ENCODE results near the gene AUTS2.
"Not testable (repeated sequence)": the region's sequence is repeated elsewhere in the genome, so short reads cannot be mapped to it uniquely, and the experiment has no call there.

Gene AUTS2

DNA sequence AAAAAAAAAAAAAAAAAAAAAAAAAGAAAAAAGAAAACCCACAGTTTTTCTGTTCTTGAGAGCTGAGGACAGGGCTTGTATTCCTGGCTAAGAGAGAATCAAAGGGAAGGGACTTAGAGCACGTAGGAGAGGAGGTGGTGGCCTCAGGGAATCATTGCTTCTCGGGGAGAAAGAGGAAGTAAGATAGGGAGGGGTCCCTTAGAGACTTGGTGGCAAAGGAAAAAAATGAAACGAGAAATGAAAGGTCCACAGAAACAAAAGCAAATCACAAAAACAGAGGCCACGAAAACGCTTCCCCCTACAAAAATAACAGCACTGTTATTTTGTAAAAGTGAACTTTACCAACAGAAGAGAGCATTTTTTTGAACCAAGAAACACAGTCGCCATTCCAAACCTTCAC lies 1210.6 kb downstream of the AUTS2 start:
- TF ChIP-seq GABPA (IDR thresholded peaks at IDR 0.05; ENCODE audit: low read depth): no peak
- TF ChIP-seq POLR2AphosphoS5 (IDR thresholded peaks at IDR 0.05; ENCODE audit: low read depth): no peak
- TF ChIP-seq, protein P1, sequence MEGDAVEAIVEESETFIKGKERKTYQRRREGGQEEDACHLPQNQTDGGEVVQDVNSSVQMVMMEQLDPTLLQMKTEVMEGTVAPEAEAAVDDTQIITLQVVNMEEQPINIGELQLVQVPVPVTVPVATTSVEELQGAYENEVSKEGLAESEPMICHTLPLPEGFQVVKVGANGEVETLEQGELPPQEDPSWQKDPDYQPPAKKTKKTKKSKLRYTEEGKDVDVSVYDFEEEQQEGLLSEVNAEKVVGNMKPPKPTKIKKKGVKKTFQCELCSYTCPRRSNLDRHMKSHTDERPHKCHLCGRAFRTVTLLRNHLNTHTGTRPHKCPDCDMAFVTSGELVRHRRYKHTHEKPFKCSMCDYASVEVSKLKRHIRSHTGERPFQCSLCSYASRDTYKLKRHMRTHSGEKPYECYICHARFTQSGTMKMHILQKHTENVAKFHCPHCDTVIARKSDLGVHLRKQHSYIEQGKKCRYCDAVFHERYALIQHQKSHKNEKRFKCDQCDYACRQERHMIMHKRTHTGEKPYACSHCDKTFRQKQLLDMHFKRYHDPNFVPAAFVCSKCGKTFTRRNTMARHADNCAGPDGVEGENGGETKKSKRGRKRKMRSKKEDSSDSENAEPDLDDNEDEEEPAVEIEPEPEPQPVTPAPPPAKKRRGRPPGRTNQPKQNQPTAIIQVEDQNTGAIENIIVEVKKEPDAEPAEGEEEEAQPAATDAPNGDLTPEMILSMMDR (IDR thresholded peaks at IDR 0.05; ENCODE audit: insufficient read depth, low read length): no peak
- no peak for TF ChIP-seq SPI1 (IDR thresholded peaks at IDR 0.05; ENCODE audit: borderline replicate concordance, low read depth)
- TF ChIP-seq, protein P2, sequence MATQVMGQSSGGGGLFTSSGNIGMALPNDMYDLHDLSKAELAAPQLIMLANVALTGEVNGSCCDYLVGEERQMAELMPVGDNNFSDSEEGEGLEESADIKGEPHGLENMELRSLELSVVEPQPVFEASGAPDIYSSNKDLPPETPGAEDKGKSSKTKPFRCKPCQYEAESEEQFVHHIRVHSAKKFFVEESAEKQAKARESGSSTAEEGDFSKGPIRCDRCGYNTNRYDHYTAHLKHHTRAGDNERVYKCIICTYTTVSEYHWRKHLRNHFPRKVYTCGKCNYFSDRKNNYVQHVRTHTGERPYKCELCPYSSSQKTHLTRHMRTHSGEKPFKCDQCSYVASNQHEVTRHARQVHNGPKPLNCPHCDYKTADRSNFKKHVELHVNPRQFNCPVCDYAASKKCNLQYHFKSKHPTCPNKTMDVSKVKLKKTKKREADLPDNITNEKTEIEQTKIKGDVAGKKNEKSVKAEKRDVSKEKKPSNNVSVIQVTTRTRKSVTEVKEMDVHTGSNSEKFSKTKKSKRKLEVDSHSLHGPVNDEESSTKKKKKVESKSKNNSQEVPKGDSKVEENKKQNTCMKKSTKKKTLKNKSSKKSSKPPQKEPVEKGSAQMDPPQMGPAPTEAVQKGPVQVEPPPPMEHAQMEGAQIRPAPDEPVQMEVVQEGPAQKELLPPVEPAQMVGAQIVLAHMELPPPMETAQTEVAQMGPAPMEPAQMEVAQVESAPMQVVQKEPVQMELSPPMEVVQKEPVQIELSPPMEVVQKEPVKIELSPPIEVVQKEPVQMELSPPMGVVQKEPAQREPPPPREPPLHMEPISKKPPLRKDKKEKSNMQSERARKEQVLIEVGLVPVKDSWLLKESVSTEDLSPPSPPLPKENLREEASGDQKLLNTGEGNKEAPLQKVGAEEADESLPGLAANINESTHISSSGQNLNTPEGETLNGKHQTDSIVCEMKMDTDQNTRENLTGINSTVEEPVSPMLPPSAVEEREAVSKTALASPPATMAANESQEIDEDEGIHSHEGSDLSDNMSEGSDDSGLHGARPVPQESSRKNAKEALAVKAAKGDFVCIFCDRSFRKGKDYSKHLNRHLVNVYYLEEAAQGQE (IDR thresholded peaks at IDR 0.05; ENCODE audit: insufficient replicate concordance, low read depth): no peak
- H3K27ac ChIP-seq (replicated peaks): no peak overlapping the region
- no peak for DNase-seq (ENCODE audit: low read depth in 1 of 2, low spot score in 1 of 2)
- H3K4me3 ChIP-seq (replicated peaks; ENCODE audit: insufficient read depth, low read length): no peak overlapping the region
- no peaks in the 10 kb centered on the region for H3K27me3 ChIP-seq (ENCODE audit: insufficient read depth, poor library complexity, severe bottlenecking)

DNA sequence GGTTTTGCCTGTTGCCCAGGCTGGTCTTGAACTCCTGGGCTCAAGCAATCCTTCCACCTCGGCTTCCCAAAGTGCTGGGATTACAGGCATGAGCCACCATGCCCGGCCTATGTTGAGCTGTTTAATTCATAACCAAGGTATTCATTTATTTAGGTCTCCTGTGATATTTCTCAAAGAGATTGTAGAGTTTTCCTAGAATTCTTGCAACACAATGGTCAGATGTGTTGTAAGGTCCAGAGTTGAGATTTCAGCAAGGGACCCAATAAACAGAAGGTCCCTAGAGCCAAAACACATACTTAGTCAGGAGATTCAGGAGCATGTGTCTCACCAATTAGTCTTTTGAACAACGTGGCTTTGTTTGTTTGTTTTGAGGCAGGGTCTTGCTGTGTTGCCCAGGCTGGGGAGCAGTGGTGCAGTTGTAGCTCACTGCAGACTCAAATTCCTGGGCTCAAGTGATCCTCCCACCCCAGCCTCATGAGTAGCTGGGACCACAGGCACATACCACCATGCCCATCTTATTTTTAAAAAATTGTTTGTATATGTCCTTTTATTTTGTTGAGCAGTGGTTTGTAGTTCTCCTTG lies 1212.4 kb downstream of the AUTS2 start:
- DNase-seq (ENCODE audit: low read depth in 1 of 2, low spot score in 1 of 2): no peak
- H3K27ac ChIP-seq (replicated peaks): no peak overlapping the region
- no peaks in the 10 kb centered on the region for H3K27me3 ChIP-seq (ENCODE audit: insufficient read depth, poor library complexity, severe bottlenecking)
- no peak overlapping the region for H3K4me3 ChIP-seq (replicated peaks; ENCODE audit: insufficient read depth, low read length)
- TF ChIP-seq POLR2AphosphoS5 (IDR thresholded peaks at IDR 0.05; ENCODE audit: low read depth): no peak

DNA sequence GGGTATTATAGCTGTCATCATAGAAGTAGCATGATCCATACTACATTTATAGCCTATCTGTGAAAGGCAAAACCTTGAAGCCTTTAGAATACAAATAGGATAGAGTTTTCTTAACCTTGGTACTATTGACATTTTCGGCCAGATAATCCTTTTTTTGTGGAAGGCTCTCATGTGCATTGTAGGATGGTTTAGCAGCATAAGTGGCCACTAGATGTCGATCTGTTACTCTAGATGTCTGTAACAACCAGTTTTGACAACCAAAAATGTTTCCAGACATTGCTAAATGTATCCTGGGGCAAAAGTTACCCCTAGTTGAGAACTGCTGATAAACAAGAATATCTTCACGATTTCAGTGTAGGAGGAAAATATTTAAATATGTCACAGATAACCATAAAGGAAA lies 1214.2 kb downstream of the AUTS2 start:
- Histone ChIP-seq H3K27ac (replicated peaks) (no peak overlapping the region), H3K27me3 (ENCODE audit: insufficient read depth, poor library complexity, severe bottlenecking) (no peaks in the 10 kb centered on the region), H3K4me3 (replicated peaks; ENCODE audit: insufficient read depth, low read length) (no peak overlapping the region)
- DNase-seq (ENCODE audit: low read depth in 1 of 2, low spot score in 1 of 2): no peak
- TF ChIP-seq, protein P2 (IDR thresholded peaks at IDR 0.05; ENCODE audit: insufficient replicate concordance, low read depth): no peak
- TF ChIP-seq POLR2AphosphoS5 (IDR thresholded peaks at IDR 0.05; ENCODE audit: low read depth): no peak
- no peak for TF ChIP-seq GABPA (IDR thresholded peaks at IDR 0.05; ENCODE audit: low read depth)
- no peak for TF ChIP-seq SPI1 (IDR thresholded peaks at IDR 0.05; ENCODE audit: borderline replicate concordance, low read depth)
- TF ChIP-seq, protein P1 (IDR thresholded peaks at IDR 0.05; ENCODE audit: insufficient read depth, low read length): no peak

DNA sequence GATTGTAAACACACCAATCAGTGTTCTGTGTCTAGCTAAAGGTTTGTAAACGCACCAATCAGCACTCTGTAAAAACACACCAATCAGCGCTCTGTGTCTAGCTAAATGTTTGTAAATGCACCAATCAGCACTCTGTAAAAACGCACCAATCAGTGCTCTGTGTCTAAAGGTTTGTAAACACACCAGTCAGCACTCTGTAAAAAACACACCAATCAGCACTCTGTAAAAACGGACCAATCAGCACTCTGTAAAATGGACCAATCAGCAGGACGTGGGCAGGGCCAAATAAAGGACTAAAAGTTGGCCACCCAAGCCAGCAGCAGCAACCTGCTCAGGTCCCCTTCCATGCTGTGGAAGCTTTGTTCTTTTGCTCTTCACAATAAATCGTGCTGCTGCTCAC lies 1224.2 kb downstream of the AUTS2 start:
- not testable (repeated sequence) for H3K4me3 ChIP-seq (replicated peaks; ENCODE audit: insufficient read depth, low read length); H3K27me3 ChIP-seq (ENCODE audit: insufficient read depth, poor library complexity, severe bottlenecking); H3K27ac ChIP-seq (replicated peaks); DNase-seq (ENCODE audit: low read depth in 1 of 2, low spot score in 1 of 2)

Data from HL-60 (cell line).